Measurements from ENCODE around the gene POM121.
"Not testable (repeated sequence)": the region's sequence is repeated elsewhere in the genome, so short reads cannot be mapped to it uniquely, and the experiment has no call there.

POM121 gene

GRCh38 chr7:72924733-72925545 is at the start of gene POM121:
Gene POM121, plus strand, starts transcription at chr7:72925095. Its CDS starts 27 bp downstream, at chr7:72925122.
- peak; percentile 86 for DNase-seq

- DNase-seq: peak; percentile 72
These were observed 45.7 kb upstream of the POM121 start for GRCh38 chr7:72879079-72879736.

GRCh38 chr7:72879737-72880215 is 45.1 kb upstream of the POM121 start:
- DNase-seq: peak; percentile 78

- peak; percentile 29 for DNase-seq
These were observed 33.1 kb upstream of the POM121 start for GRCh38 chr7:72891750-72892149.

- DNase-seq: not testable (repeated sequence)
These were observed 20.2 kb upstream of the POM121 start for GRCh38 chr7:72904740-72905139.

GRCh38 chr7:72908422-72908821 is 16.5 kb upstream of the POM121 start:
- DNase-seq: not testable (repeated sequence)

GRCh38 chr7:72911395-72911794 is 13.5 kb upstream of the POM121 start:
- DNase-seq: peak; percentile 50

GRCh38 chr7:72913750-72914149 is 11.1 kb upstream of the POM121 start:
- not testable (repeated sequence) for DNase-seq

- DNase-seq: peak; percentile 62
These were observed 10.0 kb upstream of the POM121 start for GRCh38 chr7:72914756-72915525.

GRCh38 chr7:72919256-72919775 is 5.6 kb upstream of the POM121 start:
- DNase-seq: no peak

GRCh38 chr7:72924386-72924732 is 536 bp upstream of the POM121 start:
- no peak for DNase-seq

GRCh38 chr7:72925546-72926120 is 738 bp downstream of the POM121 start:
- no peak for DNase-seq

- not testable (repeated sequence) for DNase-seq
These were observed 2.9 kb downstream of the POM121 start for GRCh38 chr7:72927791-72928190.

- DNase-seq: not testable (repeated sequence)
These were observed 3.3 kb downstream of the POM121 start for GRCh38 chr7:72928216-72928615.

- not testable (repeated sequence) for DNase-seq
These were observed 17.3 kb downstream of the POM121 start for GRCh38 chr7:72942022-72942705.

GRCh38 chr7:72942956-72943355 is 18.1 kb downstream of the POM121 start:
- not testable (repeated sequence) for DNase-seq

- not testable (repeated sequence) for DNase-seq
These were observed 20.0 kb downstream of the POM121 start for GRCh38 chr7:72944937-72945336.

GRCh38 chr7:72945597-72945996 is 20.7 kb downstream of the POM121 start:
- not testable (repeated sequence) for DNase-seq

GRCh38 chr7:72946130-72946745 is 21.3 kb downstream of the POM121 start:
- not testable (repeated sequence) for DNase-seq

GRCh38 chr7:72948714-72949113 is 23.8 kb downstream of the POM121 start:
- not testable (repeated sequence) for DNase-seq

GRCh38 chr7:72949276-72949675 is 24.4 kb downstream of the POM121 start:
- not testable (repeated sequence) for DNase-seq
